WTC11 (cell line): ENCODE data around the gene COL25A1. TPM values are rescaled to one million over a fixed set of nuclear protein-coding genes. Genes with fewer than 3 reads are reported as not detected.
A peak's percentile ranks its signal among the peaks of the same experiment; 100 is the strongest.

Experiments used
- ATAC-seq: fragments of 200-7000 bp; cut with Tn5 transposase; 2 replicates; pipeline ENCODE4 v1.10.0; 2021; ENCODE audit warnings: mild to moderate bottlenecking, moderate library complexity
- CTCF ChIA-PET: fragments of 300-600 bp; sonication (Branson Sonifier 250); formaldehyde crosslinking; loops from one replicate; lab custom pipeline; 2021; ENCODE audit warnings: antibody characterized with exemption; lab: Charles Lee
- POLR2A ChIA-PET: fragments of 350-600 bp; sonication (Branson Sonifier 250); formaldehyde crosslinking; loops from one replicate; lab custom pipeline; 2021; ENCODE audit warnings: antibody characterized with exemption; lab: Charles Lee
- DNase-seq: peaks from one replicate; pipeline ENCODE4 v3.0.0; 2021; ENCODE audit warnings: low spot score
- H3K27ac Mint-ChIP-seq: 2 replicates; pipeline ENCODE4 v1.8.0; 2021; ENCODE audit warnings: mixed read lengths
- H3K27me3 Mint-ChIP-seq: 2 replicates; pipeline ENCODE4 v1.8.0; 2021; ENCODE audit warnings: low read depth, mild to moderate bottlenecking, moderate library complexity, mixed read lengths
- H3K36me3 Mint-ChIP-seq: 2 replicates; pipeline ENCODE4 v1.8.0; 2021; ENCODE audit warnings: mixed read lengths
- H3K4me1 Mint-ChIP-seq: 2 replicates; pipeline ENCODE4 v1.8.0; 2022; ENCODE audit warnings: mixed read lengths
- H3K4me3 Mint-ChIP-seq: 2 replicates; pipeline ENCODE4 v1.8.0; 2021; ENCODE audit warnings: mild to moderate bottlenecking, moderate library complexity, mixed read lengths
- H3K9me3 Mint-ChIP-seq: 2 replicates; pipeline ENCODE4 v1.8.0; 2021; ENCODE audit warnings: mixed read lengths
- CBFB ChIP-seq: sonication (generic); formaldehyde crosslinking; IDR thresholded peaks from 2 replicates; pipeline ENCODE4 v1.8.1; 2022; ENCODE audit warnings: mild to moderate bottlenecking, low read depth, missing genetic modification reagents
- CREM ChIP-seq: sonication (generic); formaldehyde crosslinking; IDR thresholded peaks from 2 replicates; pipeline ENCODE4 v1.8.1; 2022; ENCODE audit warnings: mild to moderate bottlenecking, missing genetic modification reagents, moderate library complexity
- FOXP1 ChIP-seq: sonication (generic); formaldehyde crosslinking; IDR thresholded peaks from 2 replicates; pipeline ENCODE4 v1.8.0; 2022; ENCODE audit warnings: missing genetic modification reagents, mild to moderate bottlenecking, moderate library complexity, borderline replicate concordance
- GABPB1 ChIP-seq: sonication (generic); formaldehyde crosslinking; IDR thresholded peaks from 2 replicates; pipeline ENCODE4 v1.8.1; 2023; ENCODE audit warnings: mild to moderate bottlenecking, missing genetic modification reagents
- GTF2I ChIP-seq: fragments of 250-450 bp; sonication (Bioruptor Pico); conservative IDR thresholded peaks from 2 replicates; pipeline ENCODE4 v1.4.0; 2021; ENCODE audit warnings: mild to moderate bottlenecking
- MYBL2 ChIP-seq: sonication (generic); formaldehyde crosslinking; IDR thresholded peaks from 2 replicates; pipeline ENCODE4 v1.8.1; 2023; ENCODE audit warnings: mild to moderate bottlenecking, moderate library complexity, missing genetic modification reagents
- NR1H2 ChIP-seq: sonication (generic); formaldehyde crosslinking; IDR thresholded peaks from 2 replicates; pipeline ENCODE4 v1.9.0; 2021; ENCODE audit warnings: mild to moderate bottlenecking, moderate library complexity, missing genetic modification reagents
- NR2C2 ChIP-seq: sonication (generic); formaldehyde crosslinking; IDR thresholded peaks from 2 replicates; pipeline ENCODE4 v1.8.0; 2022; ENCODE audit warnings: mild to moderate bottlenecking, missing genetic modification reagents
- SP1 ChIP-seq: sonication (generic); formaldehyde crosslinking; conservative IDR thresholded peaks from 2 replicates; pipeline ENCODE4 v1.8.1; 2022; ENCODE audit warnings: missing genetic modification reagents
- TEAD4 ChIP-seq: sonication (generic); formaldehyde crosslinking; IDR thresholded peaks from 2 replicates; pipeline ENCODE4 v1.8.0; 2022; ENCODE audit warnings: mild to moderate bottlenecking, missing genetic modification reagents
- ZNF232 ChIP-seq: sonication (generic); formaldehyde crosslinking; IDR thresholded peaks from 2 replicates; pipeline ENCODE4 v1.8.0; 2022; ENCODE audit warnings: mild to moderate bottlenecking, missing genetic modification reagents
- ZNF396 ChIP-seq: fragments of 250-450 bp; sonication (Bioruptor Pico); IDR thresholded peaks from 2 replicates; pipeline ENCODE4 v1.8.0; 2021; ENCODE audit warnings: mild to moderate bottlenecking, moderate library complexity, borderline replicate concordance
- ZNF671 ChIP-seq: fragments of 250-450 bp; sonication (Bioruptor Pico); IDR thresholded peaks from 2 replicates; pipeline ENCODE4 v1.8.0; 2021; ENCODE audit warnings: mild to moderate bottlenecking
- total RNA-seq: library from RNA; stranded (reverse); gene quantifications from 3 replicates; pipeline ENCODE4 v1.2.3, GENCODE V29; 2021
- TF ChIP-seq, protein P1 (sequence below): fragments of 250-450 bp; sonication (Bioruptor Pico); IDR thresholded peaks from 2 replicates; pipeline ENCODE4 v1.9.0; 2021; ENCODE audit warnings: mild to moderate bottlenecking
- TF ChIP-seq, protein P2 (sequence below): sonication (generic); formaldehyde crosslinking; IDR thresholded peaks from 2 replicates; pipeline ENCODE4 v1.8.0; 2023; ENCODE audit warnings: missing genetic modification reagents, mild to moderate bottlenecking, borderline replicate concordance
- TF ChIP-seq, protein P3 (sequence below): sonication (generic); formaldehyde crosslinking; IDR thresholded peaks from 2 replicates; pipeline ENCODE4 v1.8.1; 2023; ENCODE audit warnings: mild to moderate bottlenecking, missing genetic modification reagents, moderate library complexity
- TF ChIP-seq, protein P4 (sequence below): sonication (generic); formaldehyde crosslinking; IDR thresholded peaks from 2 replicates; pipeline ENCODE4 v1.8.0; 2022; ENCODE audit warnings: mild to moderate bottlenecking, missing genetic modification reagents
- TF ChIP-seq, protein P5 (sequence below): sonication (generic); formaldehyde crosslinking; IDR thresholded peaks from 2 replicates; pipeline ENCODE4 v1.8.1; 2023; ENCODE audit warnings: mild to moderate bottlenecking, missing genetic modification reagents, borderline replicate concordance
- TF ChIP-seq, protein P6 (sequence below): sonication (generic); formaldehyde crosslinking; IDR thresholded peaks from 2 replicates; pipeline ENCODE4 v1.8.1; 2022; ENCODE audit warnings: missing genetic modification reagents, borderline replicate concordance
- TF ChIP-seq, protein P7 (sequence below): fragments of 250-450 bp; sonication (Bioruptor Pico); IDR thresholded peaks from 2 replicates; pipeline ENCODE4 v1.8.0; 2021; ENCODE audit warnings: mild to moderate bottlenecking
- TF ChIP-seq, protein P8 (sequence below): fragments of 250-450 bp; sonication (Bioruptor Pico); IDR thresholded peaks from 2 replicates; pipeline ENCODE4 v1.9.0; 2021; ENCODE audit warnings: moderate library complexity, mild to moderate bottlenecking, inconsistent platforms, borderline replicate concordance

COL25A1 gene
- total RNA-seq, 1 experiment from 2014 or later: 6.6 TPM

DNA sequence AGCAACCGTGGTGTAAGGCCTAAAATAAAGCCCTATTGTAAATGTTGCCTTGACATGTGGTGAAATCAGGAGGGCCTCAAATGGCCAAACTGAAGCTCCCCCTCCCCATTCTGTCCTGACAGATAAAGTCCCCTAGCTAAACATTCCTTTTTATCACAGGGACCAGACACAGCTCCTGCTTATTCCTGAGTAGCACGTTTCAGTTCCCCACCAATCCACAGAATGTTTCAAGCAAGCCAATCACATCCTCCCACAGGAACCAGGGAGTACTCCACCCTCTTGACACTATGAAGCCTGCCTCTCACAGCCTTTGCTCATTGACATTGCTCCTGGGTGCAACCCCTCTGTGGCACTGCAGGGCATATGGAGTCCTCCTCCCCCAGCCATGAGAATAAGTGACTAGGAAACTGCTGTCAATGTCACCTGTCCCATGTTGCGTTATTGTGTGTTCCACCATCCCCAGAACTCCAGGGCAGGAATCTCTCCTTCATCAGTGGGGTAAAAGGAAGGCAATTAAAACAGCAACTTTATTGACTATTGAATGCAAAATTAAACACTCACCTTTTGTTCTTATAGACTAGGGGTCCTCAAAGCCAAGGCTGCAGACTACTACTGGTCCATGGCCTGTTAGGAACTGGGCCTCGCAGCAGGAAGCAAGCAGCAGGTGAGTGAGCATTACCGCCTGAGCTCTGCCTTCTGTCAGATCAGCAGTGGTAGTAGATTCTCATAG, 128.1 kb downstream of the COL25A1 start:
- POLR2A ChIA-PET: no interaction called here
- H3K27ac Mint-ChIP-seq: no peak overlapping the region

DNA sequence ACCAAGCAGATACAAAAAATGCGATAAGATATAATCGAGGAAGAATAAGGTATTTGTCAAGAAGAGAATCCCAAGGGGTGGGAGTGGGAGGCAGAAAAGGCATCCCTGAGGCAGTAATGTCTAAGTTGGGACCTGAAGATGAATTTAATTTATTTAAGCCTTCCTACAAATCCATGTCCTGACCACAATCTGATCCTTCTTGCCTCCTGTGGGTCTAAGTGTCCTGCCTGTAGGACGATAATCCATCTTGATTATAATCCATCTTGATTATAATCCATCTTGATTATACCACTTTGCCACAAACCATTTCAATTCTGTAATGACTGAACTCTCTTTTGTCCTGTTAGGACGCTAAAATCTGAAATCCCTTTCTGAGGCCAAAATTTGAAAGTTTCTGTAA, 130.2 kb downstream of the COL25A1 start:
- H3K27me3 Mint-ChIP-seq: no peaks in the 10 kb centered on the region; the same call in 1 of the 2 replicates
- ATAC-seq (no peak), DNase-seq (no peak)
- ChIA-PET POLR2A (no interaction called here), CTCF (no interaction called here)
- peaks cover 9% of the 10 kb centered on the region for H3K4me1 Mint-ChIP-seq
- no peaks in the 10 kb centered on the region for H3K9me3 Mint-ChIP-seq
- no peak overlapping the region for H3K27ac Mint-ChIP-seq
- H3K4me3 Mint-ChIP-seq: no peak overlapping the region
- no peaks in the 10 kb centered on the region for H3K36me3 Mint-ChIP-seq
- TF ChIP-seq, protein P1, sequence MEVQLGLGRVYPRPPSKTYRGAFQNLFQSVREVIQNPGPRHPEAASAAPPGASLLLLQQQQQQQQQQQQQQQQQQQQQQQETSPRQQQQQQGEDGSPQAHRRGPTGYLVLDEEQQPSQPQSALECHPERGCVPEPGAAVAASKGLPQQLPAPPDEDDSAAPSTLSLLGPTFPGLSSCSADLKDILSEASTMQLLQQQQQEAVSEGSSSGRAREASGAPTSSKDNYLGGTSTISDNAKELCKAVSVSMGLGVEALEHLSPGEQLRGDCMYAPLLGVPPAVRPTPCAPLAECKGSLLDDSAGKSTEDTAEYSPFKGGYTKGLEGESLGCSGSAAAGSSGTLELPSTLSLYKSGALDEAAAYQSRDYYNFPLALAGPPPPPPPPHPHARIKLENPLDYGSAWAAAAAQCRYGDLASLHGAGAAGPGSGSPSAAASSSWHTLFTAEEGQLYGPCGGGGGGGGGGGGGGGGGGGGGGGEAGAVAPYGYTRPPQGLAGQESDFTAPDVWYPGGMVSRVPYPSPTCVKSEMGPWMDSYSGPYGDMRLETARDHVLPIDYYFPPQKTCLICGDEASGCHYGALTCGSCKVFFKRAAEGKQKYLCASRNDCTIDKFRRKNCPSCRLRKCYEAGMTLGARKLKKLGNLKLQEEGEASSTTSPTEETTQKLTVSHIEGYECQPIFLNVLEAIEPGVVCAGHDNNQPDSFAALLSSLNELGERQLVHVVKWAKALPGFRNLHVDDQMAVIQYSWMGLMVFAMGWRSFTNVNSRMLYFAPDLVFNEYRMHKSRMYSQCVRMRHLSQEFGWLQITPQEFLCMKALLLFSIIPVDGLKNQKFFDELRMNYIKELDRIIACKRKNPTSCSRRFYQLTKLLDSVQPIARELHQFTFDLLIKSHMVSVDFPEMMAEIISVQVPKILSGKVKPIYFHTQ (CRISPR knock-in tag): no peak
- TF ChIP-seq, protein P2, sequence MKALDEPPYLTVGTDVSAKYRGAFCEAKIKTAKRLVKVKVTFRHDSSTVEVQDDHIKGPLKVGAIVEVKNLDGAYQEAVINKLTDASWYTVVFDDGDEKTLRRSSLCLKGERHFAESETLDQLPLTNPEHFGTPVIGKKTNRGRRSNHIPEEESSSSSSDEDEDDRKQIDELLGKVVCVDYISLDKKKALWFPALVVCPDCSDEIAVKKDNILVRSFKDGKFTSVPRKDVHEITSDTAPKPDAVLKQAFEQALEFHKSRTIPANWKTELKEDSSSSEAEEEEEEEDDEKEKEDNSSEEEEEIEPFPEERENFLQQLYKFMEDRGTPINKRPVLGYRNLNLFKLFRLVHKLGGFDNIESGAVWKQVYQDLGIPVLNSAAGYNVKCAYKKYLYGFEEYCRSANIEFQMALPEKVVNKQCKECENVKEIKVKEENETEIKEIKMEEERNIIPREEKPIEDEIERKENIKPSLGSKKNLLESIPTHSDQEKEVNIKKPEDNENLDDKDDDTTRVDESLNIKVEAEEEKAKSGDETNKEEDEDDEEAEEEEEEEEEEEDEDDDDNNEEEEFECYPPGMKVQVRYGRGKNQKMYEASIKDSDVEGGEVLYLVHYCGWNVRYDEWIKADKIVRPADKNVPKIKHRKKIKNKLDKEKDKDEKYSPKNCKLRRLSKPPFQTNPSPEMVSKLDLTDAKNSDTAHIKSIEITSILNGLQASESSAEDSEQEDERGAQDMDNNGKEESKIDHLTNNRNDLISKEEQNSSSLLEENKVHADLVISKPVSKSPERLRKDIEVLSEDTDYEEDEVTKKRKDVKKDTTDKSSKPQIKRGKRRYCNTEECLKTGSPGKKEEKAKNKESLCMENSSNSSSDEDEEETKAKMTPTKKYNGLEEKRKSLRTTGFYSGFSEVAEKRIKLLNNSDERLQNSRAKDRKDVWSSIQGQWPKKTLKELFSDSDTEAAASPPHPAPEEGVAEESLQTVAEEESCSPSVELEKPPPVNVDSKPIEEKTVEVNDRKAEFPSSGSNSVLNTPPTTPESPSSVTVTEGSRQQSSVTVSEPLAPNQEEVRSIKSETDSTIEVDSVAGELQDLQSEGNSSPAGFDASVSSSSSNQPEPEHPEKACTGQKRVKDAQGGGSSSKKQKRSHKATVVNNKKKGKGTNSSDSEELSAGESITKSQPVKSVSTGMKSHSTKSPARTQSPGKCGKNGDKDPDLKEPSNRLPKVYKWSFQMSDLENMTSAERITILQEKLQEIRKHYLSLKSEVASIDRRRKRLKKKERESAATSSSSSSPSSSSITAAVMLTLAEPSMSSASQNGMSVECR (CRISPR knock-in tag): no peak
- TF ChIP-seq, protein P3, sequence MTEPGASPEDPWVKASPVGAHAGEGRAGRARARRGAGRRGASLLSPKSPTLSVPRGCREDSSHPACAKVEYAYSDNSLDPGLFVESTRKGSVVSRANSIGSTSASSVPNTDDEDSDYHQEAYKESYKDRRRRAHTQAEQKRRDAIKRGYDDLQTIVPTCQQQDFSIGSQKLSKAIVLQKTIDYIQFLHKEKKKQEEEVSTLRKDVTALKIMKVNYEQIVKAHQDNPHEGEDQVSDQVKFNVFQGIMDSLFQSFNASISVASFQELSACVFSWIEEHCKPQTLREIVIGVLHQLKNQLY (CRISPR knock-in tag): no peak
- no peak for TF ChIP-seq SP1 (CRISPR knock-in tag)
- no peak for TF ChIP-seq ZNF232
- no peak for TF ChIP-seq ZNF396
- TF ChIP-seq FOXP1 (CRISPR knock-in tag): no peak

More for the DNA sequence above, 128.1 kb downstream of the COL25A1 start:
- CTCF ChIA-PET: no interaction called here
- ATAC-seq (peak; percentile 50), DNase-seq (no peak)
- Mint-ChIP-seq H3K9me3 (no peaks in the 10 kb centered on the region), H3K27me3 (no peaks in the 10 kb centered on the region; the same call in 1 of the 2 replicates), H3K36me3 (no peaks in the 10 kb centered on the region), H3K4me3 (no peak overlapping the region), H3K4me1 (peaks cover 18% of the 10 kb centered on the region)
- TF ChIP-seq TEAD4: no peak
- TF ChIP-seq MYBL2 (CRISPR knock-in tag): no peak
- TF ChIP-seq, protein P4, sequence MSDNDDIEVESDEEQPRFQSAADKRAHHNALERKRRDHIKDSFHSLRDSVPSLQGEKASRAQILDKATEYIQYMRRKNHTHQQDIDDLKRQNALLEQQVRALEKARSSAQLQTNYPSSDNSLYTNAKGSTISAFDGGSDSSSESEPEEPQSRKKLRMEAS: no peak
- TF ChIP-seq, protein P5, sequence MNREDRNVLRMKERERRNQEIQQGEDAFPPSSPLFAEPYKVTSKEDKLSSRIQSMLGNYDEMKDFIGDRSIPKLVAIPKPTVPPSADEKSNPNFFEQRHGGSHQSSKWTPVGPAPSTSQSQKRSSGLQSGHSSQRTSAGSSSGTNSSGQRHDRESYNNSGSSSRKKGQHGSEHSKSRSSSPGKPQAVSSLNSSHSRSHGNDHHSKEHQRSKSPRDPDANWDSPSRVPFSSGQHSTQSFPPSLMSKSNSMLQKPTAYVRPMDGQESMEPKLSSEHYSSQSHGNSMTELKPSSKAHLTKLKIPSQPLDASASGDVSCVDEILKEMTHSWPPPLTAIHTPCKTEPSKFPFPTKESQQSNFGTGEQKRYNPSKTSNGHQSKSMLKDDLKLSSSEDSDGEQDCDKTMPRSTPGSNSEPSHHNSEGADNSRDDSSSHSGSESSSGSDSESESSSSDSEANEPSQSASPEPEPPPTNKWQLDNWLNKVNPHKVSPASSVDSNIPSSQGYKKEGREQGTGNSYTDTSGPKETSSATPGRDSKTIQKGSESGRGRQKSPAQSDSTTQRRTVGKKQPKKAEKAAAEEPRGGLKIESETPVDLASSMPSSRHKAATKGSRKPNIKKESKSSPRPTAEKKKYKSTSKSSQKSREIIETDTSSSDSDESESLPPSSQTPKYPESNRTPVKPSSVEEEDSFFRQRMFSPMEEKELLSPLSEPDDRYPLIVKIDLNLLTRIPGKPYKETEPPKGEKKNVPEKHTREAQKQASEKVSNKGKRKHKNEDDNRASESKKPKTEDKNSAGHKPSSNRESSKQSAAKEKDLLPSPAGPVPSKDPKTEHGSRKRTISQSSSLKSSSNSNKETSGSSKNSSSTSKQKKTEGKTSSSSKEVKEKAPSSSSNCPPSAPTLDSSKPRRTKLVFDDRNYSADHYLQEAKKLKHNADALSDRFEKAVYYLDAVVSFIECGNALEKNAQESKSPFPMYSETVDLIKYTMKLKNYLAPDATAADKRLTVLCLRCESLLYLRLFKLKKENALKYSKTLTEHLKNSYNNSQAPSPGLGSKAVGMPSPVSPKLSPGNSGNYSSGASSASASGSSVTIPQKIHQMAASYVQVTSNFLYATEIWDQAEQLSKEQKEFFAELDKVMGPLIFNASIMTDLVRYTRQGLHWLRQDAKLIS (CRISPR knock-in tag): no peak
- TF ChIP-seq GTF2I (CRISPR knock-in tag): no peak
- TF ChIP-seq, protein P6, sequence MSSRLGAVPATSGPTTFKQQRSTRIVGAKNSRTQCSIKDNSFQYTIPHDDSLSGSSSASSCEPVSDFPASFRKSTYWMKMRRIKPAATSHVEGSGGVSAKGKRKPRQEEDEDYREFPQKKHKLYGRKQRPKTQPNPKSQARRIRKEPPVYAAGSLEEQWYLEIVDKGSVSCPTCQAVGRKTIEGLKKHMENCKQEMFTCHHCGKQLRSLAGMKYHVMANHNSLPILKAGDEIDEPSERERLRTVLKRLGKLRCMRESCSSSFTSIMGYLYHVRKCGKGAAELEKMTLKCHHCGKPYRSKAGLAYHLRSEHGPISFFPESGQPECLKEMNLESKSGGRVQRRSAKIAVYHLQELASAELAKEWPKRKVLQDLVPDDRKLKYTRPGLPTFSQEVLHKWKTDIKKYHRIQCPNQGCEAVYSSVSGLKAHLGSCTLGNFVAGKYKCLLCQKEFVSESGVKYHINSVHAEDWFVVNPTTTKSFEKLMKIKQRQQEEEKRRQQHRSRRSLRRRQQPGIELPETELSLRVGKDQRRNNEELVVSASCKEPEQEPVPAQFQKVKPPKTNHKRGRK (CRISPR knock-in tag): no peak
- no peak for TF ChIP-seq NR1H2 (CRISPR knock-in tag)
- no peak for TF ChIP-seq CBFB (CRISPR knock-in tag)
- TF ChIP-seq NR2C2 (CRISPR knock-in tag): no peak
- TF ChIP-seq, protein P7, sequence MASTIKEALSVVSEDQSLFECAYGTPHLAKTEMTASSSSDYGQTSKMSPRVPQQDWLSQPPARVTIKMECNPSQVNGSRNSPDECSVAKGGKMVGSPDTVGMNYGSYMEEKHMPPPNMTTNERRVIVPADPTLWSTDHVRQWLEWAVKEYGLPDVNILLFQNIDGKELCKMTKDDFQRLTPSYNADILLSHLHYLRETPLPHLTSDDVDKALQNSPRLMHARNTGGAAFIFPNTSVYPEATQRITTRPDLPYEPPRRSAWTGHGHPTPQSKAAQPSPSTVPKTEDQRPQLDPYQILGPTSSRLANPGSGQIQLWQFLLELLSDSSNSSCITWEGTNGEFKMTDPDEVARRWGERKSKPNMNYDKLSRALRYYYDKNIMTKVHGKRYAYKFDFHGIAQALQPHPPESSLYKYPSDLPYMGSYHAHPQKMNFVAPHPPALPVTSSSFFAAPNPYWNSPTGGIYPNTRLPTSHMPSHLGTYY (CRISPR knock-in tag): no peak
- TF ChIP-seq GABPB1 (CRISPR knock-in tag): no peak
- no peak for TF ChIP-seq ZNF671 (CRISPR knock-in tag)
- TF ChIP-seq, protein P8, sequence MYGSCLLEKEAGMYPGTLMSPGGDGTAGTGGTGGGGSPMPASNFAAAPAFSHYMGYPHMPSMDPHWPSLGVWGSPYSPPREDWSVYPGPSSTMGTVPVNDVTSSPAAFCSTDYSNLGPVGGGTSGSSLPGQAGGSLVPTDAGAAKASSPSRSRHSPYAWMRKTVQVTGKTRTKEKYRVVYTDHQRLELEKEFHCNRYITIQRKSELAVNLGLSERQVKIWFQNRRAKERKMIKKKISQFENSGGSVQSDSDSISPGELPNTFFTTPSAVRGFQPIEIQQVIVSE (CRISPR knock-in tag): no peak
- no peak for TF ChIP-seq CREM (CRISPR knock-in tag)
